H9 (cell line): ENCODE measurements around the gene IL1RAPL2. TPM values are rescaled to one million over a fixed set of nuclear protein-coding genes. Genes with fewer than 3 reads are reported as not detected.

Source experiments
- DNase-seq: peaks from one replicate; pipeline ENCODE4 v3.0.0-alpha.2; 2017
- H2AFZ ChIP-seq: one replicate; pipeline ENCODE4 v1.6.1; 2013; ENCODE audit warnings: mild to moderate bottlenecking, low read length, control low read depth, moderate library complexity
- H2AK5ac ChIP-seq: 2 replicates; pipeline ENCODE4 v1.6.1; 2013; ENCODE audit warnings: low read length, control low read depth, mixed read lengths; ENCODE audit not compliant: insufficient read length
- H2BK120ac ChIP-seq: one replicate; pipeline ENCODE4 v1.6.1; 2013; ENCODE audit warnings: low read depth, mild to moderate bottlenecking, low read length, control low read depth, inconsistent platforms; ENCODE audit not compliant: poor library complexity, severe bottlenecking
- H2BK12ac ChIP-seq: 2 replicates; pipeline ENCODE4 v1.6.1; 2013; ENCODE audit warnings: low read length, control low read depth, mixed read lengths, low read depth; ENCODE audit not compliant: insufficient read length
- H2BK15ac ChIP-seq: 2 replicates; pipeline ENCODE4 v1.6.1; 2013; ENCODE audit warnings: low read depth, low read length, control low read depth
- H2BK20ac ChIP-seq: one replicate; pipeline ENCODE4 v1.6.1; 2013; ENCODE audit warnings: low read depth, mild to moderate bottlenecking, low read length, control low read depth, inconsistent platforms; ENCODE audit not compliant: poor library complexity, severe bottlenecking
- H2BK5ac ChIP-seq: 2 replicates; pipeline ENCODE4 v1.6.1; 2013; ENCODE audit warnings: low read length, control low read depth, mixed read lengths; ENCODE audit not compliant: insufficient read length
- H3K14ac ChIP-seq: 2 replicates; pipeline ENCODE4 v1.6.1; 2013; ENCODE audit warnings: low read length, control low read depth; ENCODE audit not compliant: insufficient read depth
- H3K18ac ChIP-seq: 2 replicates; pipeline ENCODE4 v1.6.1; 2013; ENCODE audit warnings: low read depth, mild to moderate bottlenecking, mixed read lengths, low read length, control low read depth; ENCODE audit not compliant: insufficient read length
- H3K23ac ChIP-seq: 2 replicates; pipeline ENCODE4 v1.6.1; 2013; ENCODE audit warnings: low read length, control low read depth, mixed read lengths, low read depth; ENCODE audit not compliant: insufficient read length
- H3K23me2 ChIP-seq: 2 replicates; pipeline ENCODE4 v1.6.1; 2013; ENCODE audit warnings: low read depth, mild to moderate bottlenecking, mixed read lengths, low read length, control low read depth; ENCODE audit not compliant: insufficient read length, poor library complexity, severe bottlenecking
- H3K27ac ChIP-seq: 2 replicates; pipeline ENCODE4 v1.5.1; 2013; ENCODE audit warnings: low read length, control low read depth, mixed read lengths, low read depth; ENCODE audit not compliant: insufficient read length
- H3K27me3 ChIP-seq: 2 replicates; pipeline ENCODE4 v1.6.1; 2013; ENCODE audit warnings: low read length, control low read depth, inconsistent platforms; ENCODE audit not compliant: insufficient read depth
- H3K4ac ChIP-seq: 2 replicates; pipeline ENCODE4 v1.6.1; 2013; ENCODE audit warnings: low read depth, mild to moderate bottlenecking, control low read depth, inconsistent platforms, low read length, moderate library complexity
- H3K4me1 ChIP-seq: 2 replicates; pipeline ENCODE4 v1.6.1; 2013; ENCODE audit warnings: low read length, control low read depth, inconsistent platforms; ENCODE audit not compliant: insufficient read depth
- H3K4me2 ChIP-seq: 2 replicates; pipeline ENCODE4 v1.6.1; 2013; ENCODE audit warnings: low read length, control low read depth, mixed read lengths; ENCODE audit not compliant: insufficient read length, insufficient read depth
- H3K56ac ChIP-seq: 2 replicates; pipeline ENCODE4 v1.6.1; 2013; ENCODE audit warnings: low read depth, mild to moderate bottlenecking, mixed read lengths, low read length, control low read depth; ENCODE audit not compliant: insufficient read length
- H3K79me1 ChIP-seq: 2 replicates; pipeline ENCODE4 v1.6.1; 2013; ENCODE audit warnings: low read depth, mild to moderate bottlenecking, moderate library complexity, low read length, control low read depth, inconsistent platforms; ENCODE audit not compliant: insufficient read depth, poor library complexity, severe bottlenecking
- H3K79me2 ChIP-seq: 2 replicates; pipeline ENCODE4 v1.6.1; 2013; ENCODE audit warnings: low read length, control low read depth, inconsistent platforms; ENCODE audit not compliant: insufficient read depth
- H3K9ac ChIP-seq: 2 replicates; pipeline ENCODE4 v1.6.1; 2013; ENCODE audit warnings: low read length, control low read depth, mixed read lengths; ENCODE audit not compliant: insufficient read length; ENCODE audit errors: extremely low read depth
- H3K9me3 ChIP-seq: one replicate; pipeline ENCODE4 v1.6.1; 2013; ENCODE audit warnings: low read depth, low read length, inconsistent platforms; ENCODE audit not compliant: control insufficient read depth
- H3T11ph ChIP-seq: one replicate; pipeline ENCODE4 v1.6.1; 2013; ENCODE audit warnings: mild to moderate bottlenecking, low read length, control low read depth, inconsistent platforms
- H4K20me1 ChIP-seq: one replicate; pipeline ENCODE4 v1.6.1; 2013; ENCODE audit not compliant: control insufficient read depth, insufficient read length, insufficient read depth
- H4K5ac ChIP-seq: 2 replicates; pipeline ENCODE4 v1.6.1; 2013; ENCODE audit warnings: low read depth, mild to moderate bottlenecking, mixed read lengths, low read length, control low read depth; ENCODE audit not compliant: insufficient read length
- H4K8ac ChIP-seq: replicated peaks from 2 replicates; pipeline ENCODE4 v1.6.1; 2013; ENCODE audit warnings: low read length, control low read depth, mixed read lengths, low read depth; ENCODE audit not compliant: insufficient read length
- H4K91ac ChIP-seq: 2 replicates; pipeline ENCODE4 v1.6.1; 2013; ENCODE audit warnings: low read depth, mild to moderate bottlenecking, moderate library complexity, mixed read lengths, low read length, control low read depth; ENCODE audit not compliant: insufficient read length
- H3K27ac Mint-ChIP-seq, 3 experiments: 2 replicates in 2 of 3; 3 replicates in 1 of 3; pipeline ENCODE4 v1.8.0; 2020 to 2021; ENCODE audit warnings: mixed read lengths in 3 of 3, mild to moderate bottlenecking in 1 of 3, moderate library complexity in 1 of 3
- H3K27me3 Mint-ChIP-seq: 2 replicates; pipeline ENCODE4 v1.8.0; 2021; ENCODE audit warnings: low read depth, mild to moderate bottlenecking, moderate library complexity, mixed read lengths
- H3K36me3 Mint-ChIP-seq, 3 experiments: 2 replicates in 2 of 3; 3 replicates in 1 of 3; pipeline ENCODE4 v1.8.0; 2020 to 2021; ENCODE audit warnings: low read depth in 3 of 3, mixed read lengths in 3 of 3; ENCODE audit not compliant: insufficient read depth in 1 of 3
- H3K4me1 Mint-ChIP-seq, 2 experiments: 2 replicates each; pipeline ENCODE4 v1.8.0; 2020; ENCODE audit warnings: mixed read lengths in 2 of 2
- H3K4me3 Mint-ChIP-seq, 2 experiments: 2 replicates in 1 of 2; 3 replicates in 1 of 2; pipeline ENCODE4 v1.8.0; 2020 to 2021; ENCODE audit warnings: mild to moderate bottlenecking in 2 of 2, mixed read lengths in 2 of 2, moderate library complexity in 1 of 2
- H3K9me3 Mint-ChIP-seq, 2 experiments: 2 replicates in 1 of 2; 3 replicates in 1 of 2; pipeline ENCODE4 v1.8.0; 2020; ENCODE audit warnings: mild to moderate bottlenecking in 2 of 2, mixed read lengths in 2 of 2, moderate library complexity in 1 of 2
- CTCF ChIP-seq: fragments of 200-600 bp; sonication (generic); conservative IDR thresholded peaks from 3 replicates; pipeline ENCODE4 v1.8.0; 2021; ENCODE audit warnings: antibody characterized with exemption, mild to moderate bottlenecking
- total RNA-seq: library from RNA; stranded (reverse); gene quantifications from 2 replicates; pipeline ENCODE4 v1.2.1, GENCODE V29; 2021

Gene IL1RAPL2
- total RNA-seq, 1 experiment from 2014 or later: not detected

DNA sequence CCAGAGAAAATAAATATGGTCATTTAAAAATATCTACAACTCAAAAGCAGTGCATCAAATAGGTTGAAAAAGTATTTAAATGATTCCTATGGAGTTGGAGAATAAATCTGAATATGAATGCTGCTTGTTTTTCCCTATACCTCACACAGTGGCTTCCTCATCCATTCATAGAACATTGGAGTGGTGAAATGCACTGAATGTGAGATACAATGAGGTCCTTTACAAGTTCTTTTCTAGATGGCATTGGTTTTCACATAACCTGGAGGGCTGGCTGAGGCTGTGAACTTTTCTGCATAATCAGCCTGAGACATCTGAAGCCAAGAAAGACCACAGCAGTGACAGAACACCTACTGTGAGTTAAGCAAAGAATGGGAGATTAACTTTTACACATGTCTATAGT is 977.3 kb downstream of the IL1RAPL2 start:
- no peak overlapping the region for H3K18ac ChIP-seq
- no peak for TF ChIP-seq CTCF
- H3K4me2 ChIP-seq: peak overlapping the region; percentile 33
- H3K79me1 ChIP-seq: no peaks in the 10 kb centered on the region
- Mint-ChIP-seq H3K27ac (peak overlapping the region in 2 of 3 experiments; percentile 79 to 80; a peak in 4 of 7 replicates), H3K9me3 (peaks cover 0 to 44% of the 10 kb centered on the region in 2 experiments; a peak in 3 of 5 replicates), H3K4me1 (peaks cover 41 to 42% of the 10 kb centered on the region in 2 experiments), H3K27me3 (no peaks in the 10 kb centered on the region), H3K4me3 (0 out of 5 replicates have a peak overlapping the region, but pooled peaks of 1 of the 2 experiments have one; percentile 46), H3K36me3 (no peaks in the 10 kb centered on the region; a peak in 2 of 7 replicates)
- H3T11ph ChIP-seq: no peak overlapping the region
- no peak overlapping the region for H2AK5ac ChIP-seq
- H3K23me2 ChIP-seq: peaks cover 2% of the 10 kb centered on the region
- no peak overlapping the region for H4K91ac ChIP-seq
- peaks cover 8% of the 10 kb centered on the region for H3K9me3 ChIP-seq
- peak overlapping the region; percentile 47 for H3K27ac ChIP-seq
- H3K4ac ChIP-seq: no peak overlapping the region
- peaks cover 7% of the 10 kb centered on the region; the same call in 1 of the 2 replicates for H3K4me1 ChIP-seq
- no peak overlapping the region for H2BK12ac ChIP-seq
- no peak overlapping the region for H4K8ac ChIP-seq
- no peak overlapping the region for H3K14ac ChIP-seq
- no peak overlapping the region for H4K5ac ChIP-seq
- H2BK15ac ChIP-seq: no peak overlapping the region
- H3K79me2 ChIP-seq: no peaks in the 10 kb centered on the region
- H2BK120ac ChIP-seq: no peak overlapping the region
- H2AFZ ChIP-seq: no peak overlapping the region
- no peak overlapping the region for H3K23ac ChIP-seq
- no peak overlapping the region for H2BK20ac ChIP-seq
- H3K9ac ChIP-seq: no peak overlapping the region
- DNase-seq: no peak
- no peak overlapping the region for H2BK5ac ChIP-seq
- H3K56ac ChIP-seq: no peak overlapping the region
- no peaks in the 10 kb centered on the region for H4K20me1 ChIP-seq
- H3K27me3 ChIP-seq: no peaks in the 10 kb centered on the region
